ENCODE data around the gene PCDHA1. TPM values are rescaled to one million over a fixed set of nuclear protein-coding genes. Genes with fewer than 3 reads are reported as not detected.
"Not testable (repeated sequence)": the region's sequence is repeated elsewhere in the genome, so short reads cannot be mapped to it uniquely, and the experiment has no call there.

PCDHA1 gene
- total RNA-seq, 2 experiments from 2014 or later = not detected

DNA sequence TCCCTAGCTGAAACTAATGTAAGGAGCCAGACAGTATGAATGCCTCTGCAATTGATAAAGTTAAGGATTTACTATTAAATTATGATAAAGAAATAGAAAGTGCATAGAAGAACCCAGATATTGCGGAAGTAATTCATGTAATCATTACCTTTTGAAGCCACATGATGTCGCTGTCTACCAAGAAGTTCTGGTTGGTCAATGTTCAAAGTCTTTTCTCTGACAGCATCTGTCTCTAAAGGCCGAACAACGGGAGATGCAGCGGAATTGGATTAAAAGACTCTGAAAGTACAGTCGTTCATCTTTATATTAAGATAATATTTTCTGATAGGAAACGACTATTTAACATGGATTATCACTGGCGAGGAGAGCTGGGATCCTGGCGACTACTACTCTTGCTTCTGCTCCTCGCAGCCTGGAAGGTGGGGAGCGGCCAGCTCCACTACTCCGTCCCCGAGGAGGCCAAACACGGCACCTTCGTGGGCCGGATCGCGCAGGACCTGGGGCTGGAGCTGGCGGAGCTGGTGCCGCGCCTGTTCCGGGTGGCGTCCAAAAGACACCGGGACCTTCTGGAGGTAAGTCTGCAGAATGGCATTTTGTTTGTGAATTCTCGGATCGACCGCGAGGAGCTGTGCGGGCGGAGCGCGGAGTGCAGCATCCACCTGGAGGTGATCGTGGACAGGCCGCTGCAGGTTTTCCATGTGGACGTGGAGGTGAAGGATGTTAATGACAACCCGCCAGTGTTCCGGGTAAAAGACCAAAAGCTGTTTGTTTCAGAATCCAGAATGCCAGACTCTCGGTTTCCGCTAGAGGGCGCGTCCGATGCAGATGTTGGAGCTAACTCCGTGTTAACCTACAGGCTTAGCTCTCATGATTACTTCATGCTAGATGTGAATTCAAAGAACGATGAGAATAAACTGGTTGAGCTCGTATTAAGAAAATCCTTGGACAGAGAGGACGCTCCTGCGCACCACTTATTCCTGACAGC is 55.3 kb downstream of the PCDHA1 start, which contains the start of gene PCDHA8:
PCDHA8 (plus strand) TSS at position 210 of the 985 bp plus-strand sequence; CDS start at position 345, 135 bp downstream.
- ATAC-seq (no peak), DNase-seq (no peak)
- H3K27me3 Mint-ChIP-seq (ENCODE audit: low read depth) = no peaks in the 10 kb centered on the region
- no peak within 1 kb of the TSS for H3K27ac Mint-ChIP-seq
- no peaks in the 10 kb centered on the region for H3K4me1 Mint-ChIP-seq (ENCODE audit: low read depth)
- H3K4me3 Mint-ChIP-seq = peak within 1 kb of the TSS; percentile 22
- H3K9me3 Mint-ChIP-seq (ENCODE audit: insufficient read depth) = peaks cover 22% of the 10 kb centered on the region
- H3K36me3 Mint-ChIP-seq (ENCODE audit: low read depth) = peaks cover 5% of the 10 kb centered on the region
- CTCF ChIA-PET = interaction anchor here (1.5 to 1.6 kb wide), 2 partner anchors 11 to 56 kb away, joined by 4 to 6 read pairs; partner anchors contain the start of gene PCDHA1
- POLR2A ChIA-PET = no interaction called here

DNA sequence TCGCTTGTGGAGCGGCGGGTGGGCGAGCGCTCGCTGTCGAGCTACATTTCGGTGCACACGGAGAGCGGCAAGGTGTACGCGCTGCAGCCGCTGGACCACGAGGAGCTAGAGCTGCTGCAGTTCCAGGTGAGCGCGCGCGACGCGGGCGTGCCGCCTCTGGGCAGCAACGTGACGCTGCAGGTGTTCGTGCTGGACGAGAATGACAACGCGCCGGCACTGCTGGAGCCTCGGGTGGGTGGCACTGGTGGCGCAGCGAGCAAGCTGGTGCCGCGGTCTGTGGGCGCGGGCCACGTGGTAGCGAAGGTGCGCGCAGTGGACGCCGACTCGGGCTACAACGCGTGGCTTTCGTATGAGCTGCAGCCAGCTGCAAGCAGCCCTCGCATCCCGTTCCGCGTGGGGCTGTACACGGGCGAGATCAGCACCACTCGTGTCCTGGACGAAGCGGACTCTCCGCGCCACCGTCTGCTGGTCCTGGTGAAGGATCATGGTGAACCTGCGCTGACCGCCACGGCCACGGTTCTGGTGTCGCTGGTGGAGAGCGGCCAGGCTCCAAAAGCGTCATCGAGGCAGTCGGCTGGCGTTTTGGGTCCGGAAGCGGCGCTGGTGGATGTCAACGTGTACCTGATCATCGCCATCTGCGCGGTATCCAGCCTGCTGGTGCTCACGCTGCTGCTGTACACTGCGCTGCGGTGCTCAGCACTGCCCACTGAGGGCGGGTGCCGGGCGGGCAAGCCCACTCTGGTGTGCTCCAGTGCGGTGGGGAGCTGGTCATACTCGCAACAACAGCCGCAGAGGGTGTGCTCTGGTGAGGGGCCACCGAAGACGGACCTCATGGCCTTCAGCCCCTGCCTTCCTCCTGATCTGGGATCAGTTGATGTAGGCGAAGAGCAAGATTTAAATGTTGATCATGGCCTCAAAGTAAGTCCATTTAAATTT is 57.1 kb downstream of the PCDHA1 start:
- H3K4me3 Mint-ChIP-seq = no peak overlapping the region
- no peak overlapping the region for H3K27ac Mint-ChIP-seq
- ChIA-PET POLR2A (no interaction called here), CTCF (interaction anchor here (1.6 kb wide), 1 partner anchor 9 kb away, joined by 4 read pairs; no protein-coding TSS in a partner anchor)
- H3K36me3 Mint-ChIP-seq (ENCODE audit: low read depth) = peaks cover 5% of the 10 kb centered on the region
- no peak for DNase-seq
- ATAC-seq = no peak
- no peaks in the 10 kb centered on the region for H3K4me1 Mint-ChIP-seq (ENCODE audit: low read depth)
- no peaks in the 10 kb centered on the region for H3K27me3 Mint-ChIP-seq (ENCODE audit: low read depth)
- peaks cover 22% of the 10 kb centered on the region for H3K9me3 Mint-ChIP-seq (ENCODE audit: insufficient read depth)

DNA sequence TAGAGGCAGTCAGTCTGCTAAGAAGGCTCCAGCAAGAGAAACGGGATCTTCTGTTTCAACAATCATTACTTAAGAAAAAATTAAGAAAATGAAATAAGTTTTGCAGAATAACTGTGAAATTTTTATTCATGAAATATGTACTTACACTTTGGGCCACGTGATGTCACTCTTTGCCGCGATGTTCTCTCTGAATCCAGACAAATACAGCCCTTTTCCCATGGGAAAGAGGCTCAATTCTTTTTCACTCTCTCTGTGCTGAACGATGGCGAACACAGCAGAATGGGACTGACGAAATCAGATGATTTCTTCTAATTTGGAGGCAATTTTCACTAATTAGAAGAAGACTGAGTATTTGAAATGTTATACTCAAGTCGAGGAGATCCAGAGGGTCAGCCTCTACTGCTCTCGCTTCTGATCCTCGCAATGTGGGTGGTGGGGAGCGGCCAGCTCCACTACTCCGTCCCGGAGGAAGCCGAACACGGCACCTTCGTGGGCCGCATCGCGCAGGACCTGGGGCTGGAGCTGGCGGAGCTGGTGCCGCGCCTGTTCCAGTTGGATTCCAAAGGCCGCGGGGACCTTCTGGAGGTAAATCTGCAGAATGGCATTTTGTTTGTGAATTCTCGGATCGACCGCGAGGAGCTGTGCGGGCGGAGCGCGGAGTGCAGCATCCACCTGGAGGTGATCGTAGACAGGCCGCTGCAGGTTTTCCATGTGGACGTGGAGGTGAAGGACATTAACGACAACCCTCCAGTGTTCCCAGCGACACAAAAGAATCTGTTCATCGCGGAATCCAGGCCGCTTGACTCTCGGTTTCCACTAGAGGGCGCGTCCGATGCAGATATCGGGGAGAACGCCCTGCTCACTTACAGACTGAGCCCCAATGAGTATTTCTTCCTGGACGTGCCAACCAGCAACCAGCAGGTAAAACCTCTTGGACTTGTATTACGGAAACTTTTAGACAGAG is 62.5 kb downstream of the PCDHA1 start, which contains the start of gene PCDHA9:
PCDHA9 (plus strand) TSS at position 244 of the 964 bp plus-strand sequence; CDS start at position 358, 114 bp downstream.
- H3K36me3 Mint-ChIP-seq (ENCODE audit: low read depth); H3K27ac Mint-ChIP-seq; H3K4me1 Mint-ChIP-seq (ENCODE audit: low read depth); CTCF ChIA-PET; POLR2A ChIA-PET; DNase-seq; H3K27me3 Mint-ChIP-seq (ENCODE audit: low read depth); ATAC-seq; H3K4me3 Mint-ChIP-seq: not testable (repeated sequence)
- peaks cover 10% of the 10 kb centered on the region for H3K9me3 Mint-ChIP-seq (ENCODE audit: insufficient read depth)

DNA sequence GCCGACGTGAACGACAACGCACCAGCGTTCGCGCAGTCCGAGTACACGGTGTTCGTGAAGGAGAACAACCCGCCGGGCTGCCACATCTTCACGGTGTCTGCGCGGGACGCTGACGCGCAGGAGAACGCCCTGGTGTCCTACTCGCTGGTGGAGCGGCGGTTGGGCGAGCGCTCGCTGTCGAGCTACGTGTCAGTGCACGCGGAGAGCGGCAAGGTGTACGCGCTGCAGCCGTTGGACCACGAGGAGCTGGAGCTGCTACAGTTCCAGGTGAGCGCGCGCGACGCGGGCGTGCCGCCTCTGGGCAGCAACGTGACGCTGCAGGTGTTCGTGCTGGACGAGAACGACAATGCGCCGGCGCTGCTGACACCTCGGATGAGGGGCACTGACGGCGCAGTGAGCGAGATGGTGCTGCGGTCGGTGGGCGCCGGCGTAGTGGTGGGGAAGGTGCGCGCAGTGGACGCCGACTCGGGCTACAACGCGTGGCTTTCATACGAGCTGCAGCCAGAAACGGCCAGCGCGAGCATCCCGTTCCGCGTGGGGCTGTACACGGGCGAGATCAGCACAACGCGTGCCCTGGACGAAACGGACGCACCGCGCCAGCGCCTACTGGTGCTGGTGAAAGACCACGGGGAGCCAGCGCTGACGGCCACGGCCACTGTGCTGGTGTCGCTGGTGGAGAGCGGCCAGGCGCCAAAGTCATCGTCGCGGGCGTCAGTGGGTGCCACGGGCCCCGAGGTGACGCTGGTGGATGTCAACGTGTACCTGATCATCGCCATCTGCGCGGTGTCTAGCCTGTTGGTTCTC is 64.1 kb downstream of the PCDHA1 start:
- H3K9me3 Mint-ChIP-seq (ENCODE audit: insufficient read depth); CTCF ChIA-PET; H3K36me3 Mint-ChIP-seq (ENCODE audit: low read depth): not testable (repeated sequence)

DNA sequence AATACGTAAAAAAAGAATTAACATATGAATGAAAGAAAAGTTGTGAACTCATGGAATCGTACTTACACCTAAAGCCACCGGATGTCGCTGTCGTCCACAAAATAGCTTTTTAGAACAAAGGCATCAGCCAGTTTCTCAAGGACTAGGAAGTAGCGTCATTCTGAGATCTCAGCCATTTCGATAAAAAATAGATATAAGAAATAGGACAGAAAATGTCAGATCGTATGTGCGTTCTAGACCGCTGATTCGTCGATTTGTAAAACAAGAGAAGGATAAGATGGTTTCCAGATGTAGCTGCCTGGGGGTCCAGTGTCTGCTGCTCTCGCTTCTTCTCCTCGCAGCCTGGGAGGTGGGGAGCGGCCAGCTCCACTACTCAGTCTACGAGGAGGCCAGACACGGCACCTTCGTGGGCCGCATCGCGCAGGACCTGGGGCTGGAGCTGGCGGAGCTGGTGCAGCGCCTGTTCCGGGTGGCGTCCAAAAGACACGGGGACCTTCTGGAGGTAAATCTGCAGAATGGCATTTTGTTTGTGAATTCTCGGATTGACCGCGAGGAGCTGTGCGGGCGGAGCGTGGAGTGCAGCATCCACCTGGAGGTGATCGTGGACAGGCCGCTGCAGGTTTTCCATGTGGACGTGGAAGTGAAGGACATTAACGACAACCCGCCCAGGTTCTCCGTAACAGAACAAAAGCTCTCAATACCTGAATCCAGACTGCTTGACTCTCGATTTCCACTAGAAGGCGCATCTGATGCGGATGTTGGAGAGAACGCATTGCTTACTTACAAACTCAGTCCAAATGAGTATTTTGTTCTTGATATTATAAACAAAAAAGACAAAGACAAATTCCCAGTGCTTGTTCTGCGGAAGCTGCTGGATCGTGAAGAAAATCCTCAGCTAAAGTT is 70.1 kb downstream of the PCDHA1 start, which contains the start of gene PCDHA10:
PCDHA10 (plus strand) TSS at position 126 of the 903 bp plus-strand sequence; CDS start at position 278, 152 bp downstream.
- Mint-ChIP-seq H3K4me1 (ENCODE audit: low read depth) (no peaks in the 10 kb centered on the region), H3K27ac (no peak within 1 kb of the TSS), H3K4me3 (peak within 1 kb of the TSS; percentile 18), H3K36me3 (ENCODE audit: low read depth) (peaks cover 3% of the 10 kb centered on the region), H3K27me3 (ENCODE audit: low read depth) (peaks cover 2% of the 10 kb centered on the region), H3K9me3 (ENCODE audit: insufficient read depth) (peaks cover 15% of the 10 kb centered on the region)
- no peak for DNase-seq
- ChIA-PET CTCF (no interaction called here), POLR2A (no interaction called here)
- no peak for ATAC-seq

More for the DNA sequence above, 64.1 kb downstream of the PCDHA1 start:
- H3K4me1 Mint-ChIP-seq (ENCODE audit: low read depth); DNase-seq; H3K27ac Mint-ChIP-seq; ATAC-seq; H3K4me3 Mint-ChIP-seq; H3K27me3 Mint-ChIP-seq (ENCODE audit: low read depth); POLR2A ChIA-PET: not testable (repeated sequence)

DNA sequence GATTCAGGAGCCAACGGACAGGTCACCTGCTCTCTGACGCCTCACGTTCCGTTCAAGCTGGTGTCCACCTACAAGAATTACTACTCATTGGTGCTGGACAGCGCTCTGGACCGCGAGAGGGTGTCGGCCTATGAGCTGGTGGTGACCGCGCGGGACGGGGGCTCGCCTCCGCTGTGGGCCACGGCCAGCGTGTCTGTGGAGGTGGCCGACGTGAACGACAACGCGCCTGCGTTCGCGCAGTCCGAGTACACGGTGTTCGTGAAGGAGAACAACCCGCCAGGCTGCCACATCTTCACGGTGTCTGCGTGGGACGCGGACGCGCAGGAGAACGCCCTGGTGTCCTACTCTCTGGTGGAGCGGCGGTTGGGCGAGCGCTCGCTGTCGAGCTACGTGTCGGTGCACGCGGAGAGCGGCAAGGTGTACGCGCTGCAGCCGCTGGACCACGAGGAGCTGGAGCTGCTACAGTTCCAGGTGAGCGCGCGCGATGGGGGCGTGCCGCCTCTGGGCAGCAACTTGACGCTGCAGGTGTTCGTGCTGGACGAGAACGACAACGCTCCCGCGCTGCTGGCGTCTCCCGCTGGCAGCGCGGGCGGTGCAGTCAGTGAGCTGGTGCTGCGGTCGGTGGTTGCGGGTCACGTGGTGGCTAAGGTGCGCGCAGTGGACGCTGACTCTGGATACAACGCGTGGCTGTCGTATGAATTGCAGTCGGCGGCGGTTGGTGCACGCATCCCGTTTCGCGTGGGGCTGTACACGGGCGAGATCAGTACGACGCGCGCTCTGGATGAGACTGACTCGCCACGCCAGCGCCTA is 71.4 kb downstream of the PCDHA1 start:
- peaks cover 21% of the 10 kb centered on the region for H3K9me3 Mint-ChIP-seq (ENCODE audit: insufficient read depth)
- no peaks in the 10 kb centered on the region for H3K4me1 Mint-ChIP-seq (ENCODE audit: low read depth)
- CTCF ChIA-PET = no interaction called here
- no peak for DNase-seq
- no peak overlapping the region for H3K27ac Mint-ChIP-seq
- POLR2A ChIA-PET = no interaction called here
- no peak overlapping the region for H3K4me3 Mint-ChIP-seq
- peaks cover 2% of the 10 kb centered on the region for H3K27me3 Mint-ChIP-seq (ENCODE audit: low read depth)
- no peak for ATAC-seq
- peaks cover 3% of the 10 kb centered on the region for H3K36me3 Mint-ChIP-seq (ENCODE audit: low read depth)

DNA sequence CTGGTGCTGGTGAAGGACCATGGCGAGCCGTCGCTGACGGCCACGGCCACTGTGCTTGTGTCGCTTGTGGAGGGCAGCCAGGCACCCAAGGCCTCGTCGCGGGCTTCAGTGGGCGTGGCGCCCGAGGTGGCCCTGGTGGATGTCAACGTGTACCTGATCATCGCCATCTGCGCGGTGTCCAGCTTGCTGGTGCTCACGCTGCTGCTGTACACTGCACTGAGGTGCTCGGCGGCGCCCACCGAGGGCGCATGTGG is 72.0 kb downstream of the PCDHA1 start:
- no peak overlapping the region for H3K4me3 Mint-ChIP-seq
- CTCF ChIA-PET = no interaction called here
- ATAC-seq (no peak), DNase-seq (no peak)
- no peaks in the 10 kb centered on the region for H3K4me1 Mint-ChIP-seq (ENCODE audit: low read depth)
- H3K36me3 Mint-ChIP-seq (ENCODE audit: low read depth) = peaks cover 3% of the 10 kb centered on the region
- H3K9me3 Mint-ChIP-seq (ENCODE audit: insufficient read depth) = peaks cover 24% of the 10 kb centered on the region
- POLR2A ChIA-PET = no interaction called here
- H3K27ac Mint-ChIP-seq = no peak overlapping the region
- H3K27me3 Mint-ChIP-seq (ENCODE audit: low read depth) = peaks cover 2% of the 10 kb centered on the region

DNA sequence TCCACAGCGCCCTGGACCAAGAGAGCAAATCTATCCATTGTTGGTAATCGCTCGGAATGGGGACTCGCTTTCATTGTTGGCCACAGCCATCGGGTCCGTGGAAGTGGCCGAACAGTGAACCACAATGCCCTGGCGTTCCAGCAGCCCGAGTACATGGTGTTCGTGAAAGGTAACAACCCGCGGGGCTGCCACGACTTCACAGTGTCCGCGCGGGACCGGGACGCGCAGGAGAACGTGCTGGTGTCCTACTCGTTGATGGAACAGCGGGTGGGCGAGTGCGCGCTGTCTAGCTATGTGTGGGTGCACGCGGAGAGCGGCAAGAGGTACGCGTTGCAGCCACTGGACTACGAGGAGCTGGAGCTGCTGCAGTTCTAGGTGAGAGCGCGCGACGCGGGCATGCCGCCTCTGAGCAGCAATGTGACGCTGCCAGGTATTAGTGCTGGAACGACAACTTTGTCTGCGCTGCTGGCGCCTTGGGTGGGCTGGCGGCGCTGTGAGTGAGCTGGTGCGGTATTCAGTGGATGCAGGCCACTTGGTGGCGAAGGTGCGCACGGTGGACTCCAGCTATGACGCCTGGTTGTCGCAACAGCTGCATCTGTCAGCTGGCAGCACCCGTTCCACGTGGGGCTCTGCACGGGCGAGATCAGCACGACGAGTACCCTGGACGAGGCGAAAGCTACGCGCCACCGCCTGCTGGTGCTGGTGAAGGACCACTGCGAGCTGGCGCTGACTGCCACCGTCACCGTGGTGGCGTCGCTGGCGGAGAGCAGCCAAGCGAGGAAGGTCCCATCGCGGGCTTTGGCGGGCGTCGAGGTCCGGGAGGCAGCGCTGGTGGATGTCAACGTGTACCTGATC is 76.7 kb downstream of the PCDHA1 start:
- DNase-seq (no peak), ATAC-seq (no peak)
- no peaks in the 10 kb centered on the region for H3K4me1 Mint-ChIP-seq (ENCODE audit: low read depth)
- no peaks in the 10 kb centered on the region for H3K36me3 Mint-ChIP-seq (ENCODE audit: low read depth)
- no peaks in the 10 kb centered on the region for H3K27me3 Mint-ChIP-seq (ENCODE audit: low read depth)
- ChIA-PET CTCF (no interaction called here), POLR2A (no interaction called here)
- no peak overlapping the region for H3K4me3 Mint-ChIP-seq
- no peak overlapping the region for H3K27ac Mint-ChIP-seq
- H3K9me3 Mint-ChIP-seq (ENCODE audit: insufficient read depth) = peaks cover 15% of the 10 kb centered on the region

All from activated CD8-positive, alpha-beta T cell treated with anti-CD3 and anti-CD28 coated beads, Interleukin-2, amount 10 ng/mL, durations not matched to agents 7 days and 5 days (primary cell).